Memory B cell (primary cell): ENCODE data around the gene ARMC7.
"Not testable (repeated sequence)": the region's sequence is repeated elsewhere in the genome, so short reads cannot be mapped to it uniquely, and the experiment has no call there.

Experiments used
- ATAC-seq: fragments of 150-1000 bp; cut with Tn5 transposase; 2 replicates; pipeline ENCODE4 v1.10.0; 2021; ENCODE audit warnings: low read depth, mild to moderate bottlenecking, moderate library complexity
- DNase-seq, 2 donors: peaks; one replicate each; pipeline ENCODE4 v3.0.0; 2022; ENCODE audit warnings: low spot score in 2 of 2
- H3K27ac Mint-ChIP-seq: one replicate; pipeline ENCODE4 v1.8.0; 2022; ENCODE audit warnings: mild to moderate bottlenecking, moderate library complexity, mixed read lengths
- H3K27me3 Mint-ChIP-seq: one replicate; pipeline ENCODE4 v1.8.0; 2022; ENCODE audit warnings: mixed read lengths
- H3K36me3 Mint-ChIP-seq: one replicate; pipeline ENCODE4 v1.8.0; 2022; ENCODE audit warnings: mild to moderate bottlenecking, mixed read lengths
- H3K4me1 Mint-ChIP-seq: one replicate; pipeline ENCODE4 v1.8.0; 2022; ENCODE audit warnings: mixed read lengths
- H3K4me3 Mint-ChIP-seq: one replicate; pipeline ENCODE4 v1.8.0; 2022; ENCODE audit warnings: mild to moderate bottlenecking, moderate library complexity, mixed read lengths
- H3K9me3 Mint-ChIP-seq: one replicate; pipeline ENCODE4 v1.8.0; 2022; ENCODE audit warnings: mixed read lengths

The ARMC7 gene

DNA sequence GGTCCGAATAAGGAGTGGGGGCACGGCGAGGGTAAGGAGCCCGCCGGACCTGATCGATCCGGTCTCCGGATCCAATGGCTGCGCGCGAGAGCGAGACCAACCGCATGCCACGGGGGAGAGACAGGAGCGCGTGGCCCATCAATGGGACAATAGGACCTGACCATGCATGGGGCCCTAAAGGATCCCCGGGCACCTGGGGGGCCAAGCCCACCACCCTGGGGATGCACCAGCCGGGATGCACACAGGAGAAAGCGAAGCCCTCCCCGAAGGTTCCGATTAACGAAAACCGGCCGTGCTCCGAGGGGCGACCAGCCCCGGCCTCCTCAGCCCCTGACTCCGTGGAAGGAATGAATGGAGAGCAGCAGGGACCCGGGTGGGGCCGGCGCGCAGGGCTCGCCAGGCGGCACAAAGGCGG is 44.0 kb downstream of the ARMC7 start:
- Mint-ChIP-seq H3K36me3 (peaks cover 3% of the 10 kb centered on the region), H3K4me3 (peak overlapping the region; percentile 92), H3K27ac (peak overlapping the region; percentile 89), H3K4me1 (peaks cover 24% of the 10 kb centered on the region), H3K9me3 (no peaks in the 10 kb centered on the region), H3K27me3 (no peaks in the 10 kb centered on the region)
- no peak for ATAC-seq
- peak in 1 of 2 donors; percentile 24 for DNase-seq

DNA sequence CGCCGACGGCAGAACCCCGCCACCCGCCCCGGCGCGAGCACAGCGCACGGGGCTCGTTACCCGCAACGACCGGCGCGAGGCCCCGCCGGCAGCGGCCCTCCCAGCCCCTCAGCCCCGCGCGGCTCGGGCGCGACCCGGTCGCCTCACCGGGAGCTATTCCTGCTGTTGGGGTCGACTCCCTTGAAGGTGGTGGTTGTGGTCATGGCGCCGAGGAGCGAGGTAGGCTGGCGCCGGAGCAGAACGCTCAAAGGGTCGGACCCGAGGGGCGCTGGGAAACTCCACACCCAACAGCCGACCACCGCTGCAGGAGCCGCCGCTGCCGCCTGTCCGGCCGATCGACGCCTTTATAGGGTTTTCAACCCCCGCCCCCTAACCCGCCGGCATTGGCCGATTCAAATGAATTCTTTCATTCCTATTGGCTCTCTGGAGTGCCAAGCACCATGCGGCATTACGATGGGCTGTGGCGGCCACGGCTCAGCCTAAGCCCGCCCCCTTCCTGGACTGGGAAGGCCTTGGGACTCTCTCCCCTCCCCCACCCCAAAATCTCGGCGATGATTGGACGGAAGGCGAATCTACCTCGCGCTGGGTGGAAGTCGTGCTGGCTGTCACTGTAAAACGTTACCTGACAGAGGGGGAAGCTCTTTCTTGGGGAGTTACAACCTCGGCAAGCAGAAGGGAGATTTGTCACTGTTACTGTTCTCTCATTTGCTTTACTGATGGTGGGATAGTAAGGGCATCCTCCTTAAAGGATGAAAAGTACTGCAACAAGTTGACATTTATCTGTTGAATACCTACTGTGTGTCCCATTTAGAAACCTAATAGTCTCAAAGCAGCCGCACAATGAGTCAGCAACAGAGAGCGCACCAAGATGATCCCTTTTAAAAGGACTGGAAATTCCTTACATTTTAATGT is 44.7 kb downstream of the ARMC7 start, which contains the start of gene JPT1:
Gene JPT1 (minus strand): TSS at position 318 of the 912 bp plus-strand sequence. CDS start 115 bp downstream, at position 203.
- no peaks in the 10 kb centered on the region for H3K9me3 Mint-ChIP-seq
- ATAC-seq (peak; percentile 93), DNase-seq (peak; percentile 77 to 93)
- peak within 1 kb of the TSS; percentile 92 for H3K4me3 Mint-ChIP-seq
- H3K27ac Mint-ChIP-seq, result peak within 1 kb of the TSS; percentile 89
- peaks cover 24% of the 10 kb centered on the region for H3K4me1 Mint-ChIP-seq
- no peaks in the 10 kb centered on the region for H3K27me3 Mint-ChIP-seq
- H3K36me3 Mint-ChIP-seq, result peaks cover 3% of the 10 kb centered on the region

DNA sequence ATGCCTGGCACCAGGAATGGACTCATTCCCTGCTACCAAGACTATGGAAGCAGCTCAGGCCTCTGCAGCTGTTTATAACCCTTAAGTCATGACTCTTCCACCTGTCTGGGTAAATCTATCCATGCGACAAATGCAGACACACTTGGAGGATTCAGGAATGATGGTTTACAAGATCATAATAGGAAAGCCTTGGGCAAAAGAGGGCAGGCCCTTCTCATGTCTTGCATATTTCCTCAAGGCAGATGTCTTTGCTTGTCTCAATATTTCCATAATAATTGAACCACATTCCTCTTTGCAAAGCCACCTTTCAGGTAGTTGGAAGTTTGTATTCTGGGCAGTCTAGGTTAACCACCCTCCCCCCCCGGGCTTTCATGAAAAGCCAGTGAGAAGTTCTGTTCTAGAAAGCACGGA is 45.4 kb downstream of the ARMC7 start:
- Mint-ChIP-seq H3K4me3 (peak overlapping the region; percentile 29), H3K4me1 (peaks cover 20% of the 10 kb centered on the region), H3K27ac (peak overlapping the region; percentile 77)

DNA sequence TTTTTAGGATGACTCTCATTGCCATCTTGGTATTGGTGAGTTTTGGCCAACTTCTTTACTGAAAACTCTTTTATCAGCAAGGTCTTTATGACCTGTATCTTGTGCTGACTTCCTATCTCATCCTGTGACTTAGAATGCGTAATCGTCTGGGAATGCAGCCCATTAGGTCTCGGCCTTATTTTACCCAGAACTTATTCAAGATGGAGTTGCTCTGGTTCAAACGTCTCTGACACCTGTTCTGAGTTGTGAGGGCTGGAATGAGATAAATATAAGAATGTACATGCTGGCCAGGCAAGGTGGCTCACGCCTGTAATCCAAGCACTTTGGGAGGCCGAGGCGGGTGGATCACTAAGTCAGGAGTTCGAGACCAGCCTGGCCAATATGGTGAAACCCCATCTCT is 48.7 kb downstream of the ARMC7 start:
- DNase-seq, H3K27ac Mint-ChIP-seq, H3K4me1 Mint-ChIP-seq, H3K27me3 Mint-ChIP-seq, H3K9me3 Mint-ChIP-seq, H3K4me3 Mint-ChIP-seq, ATAC-seq, H3K36me3 Mint-ChIP-seq: not testable (repeated sequence)

More for the DNA sequence above, 45.4 kb downstream of the ARMC7 start:
- Mint-ChIP-seq H3K27me3 (no peaks in the 10 kb centered on the region), H3K36me3 (no peaks in the 10 kb centered on the region), H3K9me3 (no peaks in the 10 kb centered on the region)
- DNase-seq, result no peak
- ATAC-seq, result no peak

DNA sequence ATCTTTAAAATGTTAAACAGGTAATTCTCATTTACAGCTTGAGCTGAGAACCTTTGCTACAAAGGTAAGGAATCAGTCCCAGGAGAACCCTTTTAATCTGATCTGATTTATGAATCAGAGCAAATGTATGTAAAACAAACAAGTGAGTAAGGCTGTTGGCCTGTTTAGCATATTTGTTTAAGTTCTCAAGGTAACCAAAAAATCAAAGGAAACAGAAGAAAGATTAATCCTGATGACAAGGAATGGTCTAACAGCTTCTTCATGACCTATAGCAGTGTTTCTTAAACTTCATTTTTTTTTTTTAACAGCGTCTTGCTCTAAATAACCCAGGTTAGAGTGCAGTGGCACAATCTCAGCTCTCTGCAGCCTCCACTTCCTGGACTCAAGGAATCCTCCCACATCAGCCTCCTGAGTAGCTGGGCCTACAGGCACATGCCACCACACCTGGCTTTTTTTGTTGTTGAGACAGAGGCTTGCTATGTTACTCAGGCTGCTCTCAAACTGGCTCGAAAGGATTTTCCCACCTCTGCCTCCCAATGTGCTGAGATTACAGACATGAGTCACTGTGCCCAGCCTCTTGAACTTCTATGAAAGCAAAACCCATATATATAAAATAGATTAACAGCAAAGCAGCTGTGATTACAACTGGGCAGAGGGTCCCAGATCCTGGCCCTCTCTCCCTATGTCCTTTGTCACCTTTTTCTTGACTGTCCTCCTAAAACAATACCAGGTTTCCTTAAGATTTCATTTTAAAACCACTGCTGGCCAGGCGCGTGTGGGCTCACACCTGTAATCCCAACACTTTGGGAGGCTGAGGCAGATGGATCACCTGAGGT is 49.6 kb downstream of the ARMC7 start:
- no peaks in the 10 kb centered on the region for H3K36me3 Mint-ChIP-seq
- no peak overlapping the region for H3K27ac Mint-ChIP-seq
- peaks cover 3% of the 10 kb centered on the region for H3K4me1 Mint-ChIP-seq
- H3K4me3 Mint-ChIP-seq, result no peak overlapping the region
- no peaks in the 10 kb centered on the region for H3K27me3 Mint-ChIP-seq
- no peaks in the 10 kb centered on the region for H3K9me3 Mint-ChIP-seq
- no peak for ATAC-seq
- DNase-seq, result no peak

DNA sequence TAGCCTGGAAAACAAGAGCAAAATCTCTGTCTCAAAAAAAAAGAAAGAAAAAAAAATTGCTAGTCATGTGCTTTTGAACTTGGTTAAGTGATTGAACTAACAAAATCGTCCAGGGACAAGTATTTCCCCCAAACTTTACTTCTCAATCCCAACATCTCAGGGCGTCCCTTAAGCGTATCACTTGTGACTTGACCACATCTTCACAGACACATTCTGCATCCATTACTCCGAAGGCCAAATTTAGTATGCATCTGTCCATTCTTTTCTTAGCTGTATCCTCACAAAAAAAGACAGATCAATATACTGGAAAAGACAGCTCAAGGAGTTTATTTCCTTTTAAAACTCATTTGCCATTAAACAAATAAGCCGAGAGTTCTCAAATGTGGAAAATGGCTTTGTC is 50.4 kb downstream of the ARMC7 start:
- Mint-ChIP-seq H3K27me3 (no peaks in the 10 kb centered on the region), H3K36me3 (no peaks in the 10 kb centered on the region), H3K9me3 (no peaks in the 10 kb centered on the region), H3K27ac (no peak overlapping the region), H3K4me1 (no peaks in the 10 kb centered on the region), H3K4me3 (no peak overlapping the region)
- DNase-seq, result no peak
- no peak for ATAC-seq

DNA sequence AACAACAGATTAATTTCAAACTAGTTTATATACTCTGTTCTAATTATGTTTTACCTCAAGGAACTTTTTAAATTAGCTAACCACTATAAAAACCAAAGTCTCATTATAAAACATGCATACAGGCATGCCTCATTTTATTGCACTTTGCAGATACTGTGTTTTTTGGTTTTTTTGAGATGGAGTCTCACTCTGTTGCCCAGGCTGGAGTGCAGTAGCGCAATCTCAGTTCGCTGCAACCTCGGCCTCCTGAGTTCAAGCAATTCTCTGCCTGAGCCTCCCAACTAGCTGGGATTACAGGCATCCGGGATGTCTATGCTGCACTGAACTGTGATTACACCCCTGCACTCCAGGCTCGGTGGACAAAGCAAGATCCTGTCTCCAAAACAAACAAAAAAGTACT is 53.3 kb downstream of the ARMC7 start:
- peaks cover 2% of the 10 kb centered on the region for H3K36me3 Mint-ChIP-seq
- H3K4me1 Mint-ChIP-seq, result no peaks in the 10 kb centered on the region
- H3K9me3 Mint-ChIP-seq, result no peaks in the 10 kb centered on the region
- H3K4me3 Mint-ChIP-seq, result no peak overlapping the region
- DNase-seq (no peak), ATAC-seq (no peak)
- no peaks in the 10 kb centered on the region for H3K27me3 Mint-ChIP-seq
- H3K27ac Mint-ChIP-seq, result no peak overlapping the region

DNA sequence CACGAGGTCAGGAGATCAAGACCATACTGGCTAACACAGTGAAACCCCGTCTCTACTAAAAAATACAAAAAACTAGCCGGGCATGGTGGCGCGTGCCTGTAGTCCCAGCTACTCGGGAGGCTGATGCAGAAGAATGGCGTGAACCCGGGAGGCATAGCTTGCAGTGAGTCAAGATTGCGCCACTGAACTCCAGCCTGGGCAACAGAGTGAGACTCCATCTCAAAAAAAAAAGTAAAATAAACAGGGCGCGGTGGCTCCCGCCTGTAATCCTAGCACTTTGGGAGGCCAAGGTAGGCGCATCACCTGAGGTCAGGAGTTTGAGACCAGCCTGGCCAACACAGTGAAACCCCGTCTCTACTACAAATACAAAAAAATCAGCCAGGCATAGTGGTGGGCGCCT is 54.8 kb downstream of the ARMC7 start:
- not testable (repeated sequence) for H3K4me1 Mint-ChIP-seq, H3K4me3 Mint-ChIP-seq, H3K36me3 Mint-ChIP-seq, H3K27ac Mint-ChIP-seq, H3K27me3 Mint-ChIP-seq, ATAC-seq, DNase-seq, H3K9me3 Mint-ChIP-seq

DNA sequence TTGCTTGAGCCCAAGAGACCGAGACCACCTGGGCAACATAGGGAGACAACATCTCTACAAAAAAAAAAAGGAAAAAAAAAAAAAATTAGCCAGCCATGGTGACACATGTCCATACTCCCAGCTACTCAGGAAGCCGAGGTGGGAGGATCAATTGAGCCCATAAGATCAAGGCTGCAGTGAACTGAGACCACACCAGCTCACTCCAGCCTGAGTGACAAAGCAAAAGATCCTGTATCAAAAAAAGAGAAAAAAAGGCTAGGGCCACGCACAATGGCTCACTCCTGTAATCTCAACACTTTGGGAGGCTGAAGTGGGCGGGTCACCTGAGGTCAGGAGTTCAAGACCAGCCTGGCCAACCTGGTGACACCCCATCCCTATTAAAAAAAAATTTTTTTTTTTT is 59.2 kb downstream of the ARMC7 start:
- no peaks in the 10 kb centered on the region for H3K27me3 Mint-ChIP-seq
- H3K4me3 Mint-ChIP-seq, result no peak overlapping the region
- H3K27ac Mint-ChIP-seq, result no peak overlapping the region
- H3K36me3 Mint-ChIP-seq, result peaks cover 8% of the 10 kb centered on the region
- no peaks in the 10 kb centered on the region for H3K9me3 Mint-ChIP-seq
- ATAC-seq (no peak), DNase-seq (no peak)
- no peaks in the 10 kb centered on the region for H3K4me1 Mint-ChIP-seq

DNA sequence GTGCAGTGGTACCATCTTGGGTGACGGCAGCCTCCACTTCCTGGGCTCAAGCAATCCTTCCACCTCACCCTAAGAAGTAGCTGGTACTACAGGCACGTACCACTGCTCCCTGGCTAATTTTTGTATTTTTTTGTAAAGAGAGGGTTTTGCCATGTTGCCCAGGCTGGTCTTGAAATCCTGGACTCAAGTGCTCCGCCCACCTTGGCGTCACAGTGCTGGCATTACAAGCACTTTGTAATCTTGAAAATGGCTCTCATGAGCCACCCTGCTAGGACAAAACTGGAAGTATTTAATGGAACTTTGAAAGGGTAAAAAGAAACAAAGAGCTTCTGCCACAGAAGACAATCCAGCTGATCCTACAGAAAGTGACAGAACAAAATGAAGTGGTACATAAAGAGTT is 63.8 kb downstream of the ARMC7 start:
- no peak for DNase-seq
- peaks cover 5% of the 10 kb centered on the region for H3K4me1 Mint-ChIP-seq
- H3K27ac Mint-ChIP-seq, result no peak overlapping the region
- ATAC-seq, result no peak
- no peaks in the 10 kb centered on the region for H3K27me3 Mint-ChIP-seq
- peaks cover 10% of the 10 kb centered on the region for H3K36me3 Mint-ChIP-seq
- no peaks in the 10 kb centered on the region for H3K9me3 Mint-ChIP-seq
- no peak overlapping the region for H3K4me3 Mint-ChIP-seq

DNA sequence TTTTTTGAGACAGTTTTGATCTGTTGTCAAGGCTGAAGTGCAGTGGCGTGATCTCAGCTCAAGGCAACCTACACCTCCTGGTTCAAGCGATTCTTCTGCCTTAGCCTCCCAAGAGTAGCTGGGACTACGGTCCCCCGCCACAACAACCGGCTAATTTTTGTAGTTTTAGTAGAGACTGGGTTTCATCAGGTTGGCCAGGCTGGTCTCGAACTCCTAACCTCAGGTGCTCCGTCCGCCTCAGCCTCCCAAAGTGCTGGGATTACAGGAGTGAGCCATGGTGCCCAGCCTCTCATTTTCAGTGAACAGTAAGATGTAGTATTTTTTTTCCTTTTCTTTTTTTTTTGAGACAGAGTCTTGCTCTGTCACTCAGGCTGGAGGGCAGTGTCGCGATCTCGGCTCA is 65.2 kb downstream of the ARMC7 start:
- Mint-ChIP-seq H3K27me3 (no peaks in the 10 kb centered on the region), H3K36me3 (peaks cover 10% of the 10 kb centered on the region), H3K4me3 (no peak overlapping the region), H3K9me3 (no peaks in the 10 kb centered on the region), H3K27ac (no peak overlapping the region), H3K4me1 (peaks cover 5% of the 10 kb centered on the region)
- DNase-seq (no peak), ATAC-seq (no peak)

DNA sequence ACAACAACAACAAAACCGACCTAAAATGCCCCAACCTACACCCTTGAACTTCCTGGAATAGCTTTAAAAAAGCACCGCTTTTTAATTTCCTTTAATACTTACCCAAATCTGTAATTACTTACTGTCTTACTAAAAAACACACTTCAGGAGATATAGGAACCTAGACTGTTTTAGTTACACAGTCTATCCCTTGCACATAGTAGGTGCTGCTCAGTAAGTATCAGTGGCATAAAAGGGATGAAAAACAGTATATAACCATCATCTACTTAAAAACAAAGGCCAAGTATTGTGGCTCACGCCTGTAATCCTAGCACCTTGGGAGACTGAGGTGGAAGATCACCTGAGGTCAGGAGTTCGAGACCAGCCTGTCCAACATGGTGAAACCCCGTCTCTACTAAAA is 66.9 kb downstream of the ARMC7 start:
- Mint-ChIP-seq H3K4me1 (peaks cover 11% of the 10 kb centered on the region), H3K4me3 (no peak overlapping the region)

DNA sequence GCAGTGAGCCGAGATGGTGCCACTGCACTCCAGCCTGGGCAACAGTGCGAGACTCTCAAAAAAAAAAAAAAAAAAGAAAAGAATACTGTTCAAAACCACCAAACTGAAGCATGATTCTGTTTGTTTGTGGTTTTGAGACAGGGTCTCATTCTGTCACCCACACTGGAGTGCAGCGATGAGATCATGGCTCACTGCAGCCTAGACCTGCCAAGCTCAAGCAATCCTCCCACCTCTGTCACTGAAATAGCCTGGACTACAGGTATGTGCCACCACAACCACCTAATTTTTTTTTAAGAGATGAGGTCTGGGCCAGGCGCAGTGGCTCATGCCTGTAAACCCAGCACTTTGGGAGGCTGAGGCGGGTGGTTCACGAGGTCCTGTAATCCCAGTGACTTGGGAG is 68.7 kb downstream of the ARMC7 start:
- Mint-ChIP-seq H3K4me1 (peaks cover 12% of the 10 kb centered on the region), H3K36me3 (peaks cover 10% of the 10 kb centered on the region), H3K9me3 (no peaks in the 10 kb centered on the region), H3K4me3 (no peak overlapping the region), H3K27me3 (no peaks in the 10 kb centered on the region), H3K27ac (no peak overlapping the region)
- ATAC-seq (no peak), DNase-seq (no peak)

More for the DNA sequence above, 66.9 kb downstream of the ARMC7 start:
- H3K9me3 Mint-ChIP-seq, result no peaks in the 10 kb centered on the region
- no peak overlapping the region for H3K27ac Mint-ChIP-seq
- peaks cover 12% of the 10 kb centered on the region for H3K36me3 Mint-ChIP-seq
- DNase-seq, result no peak
- no peak for ATAC-seq
- H3K27me3 Mint-ChIP-seq, result no peaks in the 10 kb centered on the region
